Ovary (tissue), 9 donors: ENCODE data around the gene PLXNA2. TPM values are rescaled to one million over a fixed set of nuclear protein-coding genes. Genes with fewer than 3 reads are reported as not detected.
A peak's percentile ranks its signal among the peaks of the same experiment; 100 is the strongest.

Experiments used
- DNase-seq, 5 donors: peaks; one replicate each; pipeline ENCODE4 v3.0.0-alpha.2; 2019 to 2020
- H3K27ac ChIP-seq, 2 donors: fragments of 200-600 bp; one replicate each; pipeline versions ENCODE4 v1.5.1 to v1.8.0; 2019 to 2022
- H3K27me3 ChIP-seq: fragments of 200-600 bp; one replicate; pipeline ENCODE4 v1.8.0; 2022
- H3K36me3 ChIP-seq: fragments of 200-600 bp; sonication (generic); one replicate; pipeline ENCODE4 v1.5.1; 2019
- H3K4me1 ChIP-seq: one replicate; pipeline ENCODE4 v1.8.1; 2013; ENCODE audit warnings: mild to moderate bottlenecking, moderate library complexity; ENCODE audit not compliant: insufficient read depth
- H3K4me3 ChIP-seq: fragments of 200-600 bp; sonication (generic); one replicate; pipeline ENCODE4 v1.5.1; 2017
- H3K9me3 ChIP-seq, 2 donors: fragments of 200-600 bp in 1 of 2; sonication (generic) in 1 of 2; one replicate each; pipeline versions ENCODE4 v1.5.1 to v1.8.1; 2013 to 2019; ENCODE audit warnings: mild to moderate bottlenecking in 1 of 2, moderate library complexity in 1 of 2
- EP300 ChIP-seq: sonication (generic); formaldehyde crosslinking; IDR thresholded peaks from one replicate; pipeline ENCODE4 v1.6.1; 2017; ENCODE audit warnings: antibody characterized with exemption
- POLR2A ChIP-seq: fragments of 450-650 bp; IDR thresholded peaks from one replicate; pipeline ENCODE4 v1.6.1; 2017; ENCODE audit warnings: antibody characterized with exemption, mild to moderate bottlenecking, moderate library complexity
- WGBS, 3 donors: extraction: QIAGEN DNeasy Blood & Tissue Kit in 1 of 3; methylation state at CpG; one replicate each; pipeline versions ENCODE4 v1.1.5 to v1.1.7; 2013 to 2017; 5-methylcytosine and 5-hydroxymethylcytosine counted together
- intact Hi-C, 4 donors: fragments of 100-400 bp; cut with DNase I; formaldehyde crosslinking; loops; one replicate each; pipeline versions ENCODE4 v1.11.0 to v1.15.1; 2022 to 2023
- polyA plus RNA-seq, 2 donors: library from polyadenylated mRNA; stranded (reverse); fragments of 200-250 nt in 1 of 2; fragments of 350-450 nt in 1 of 2; fragmentation: Illumina TruSeq in 1 of 2; extraction: RNeasy Lipid Tissue Mini Kit (QIAGEN cat#74804) in 1 of 2; gene quantifications; one replicate each; pipeline ENCODE4 v1.2.3, GENCODE V29; 2013 to 2014
- total RNA-seq, 7 donors: library from RNA; depleted of rRNA in 2 of 7; stranded (reverse); fragments of >200 nt in 2 of 7; fragmentation: NEBNext Ultra II Directional in 3 of 7; extraction: Animal tissue kit (Norgen Biotek cat#: 25700) in 3 of 7; gene quantifications; one replicate each; pipeline versions ENCODE4 v1.1.0 to v1.2.4, GENCODE V29; 2016 to 2023
- TF ChIP-seq, protein P1 (sequence below), 3 donors: fragments of 450-650 bp in 2 of 3; fragments of 200-600 bp in 1 of 3; IDR thresholded peaks; one replicate each; pipeline versions ENCODE4 v1.5.1 to v1.8.0; 2016 to 2022; ENCODE audit warnings: antibody characterized with exemption in 3 of 3, mild to moderate bottlenecking in 1 of 3
- donor health status: DM: no; HTN: no; CAD: no; lungs with moderate emphysema.
- donor health status: DM: no; HTN: no; CAD: no.
- donor health status: Bipolar disorder and iron deficiency.
- donor health status: DM: yes; HTN: yes; CAD: no.
- donor health status: DM: no; HTN: no; CAD: no.
- donor health status: DM: yes; HTN: yes; CAD: no.

PLXNA2 gene
- total and polyA plus RNA-seq, 9 donors: 10.7 to 71.5 (median 44.0) TPM

DNA sequence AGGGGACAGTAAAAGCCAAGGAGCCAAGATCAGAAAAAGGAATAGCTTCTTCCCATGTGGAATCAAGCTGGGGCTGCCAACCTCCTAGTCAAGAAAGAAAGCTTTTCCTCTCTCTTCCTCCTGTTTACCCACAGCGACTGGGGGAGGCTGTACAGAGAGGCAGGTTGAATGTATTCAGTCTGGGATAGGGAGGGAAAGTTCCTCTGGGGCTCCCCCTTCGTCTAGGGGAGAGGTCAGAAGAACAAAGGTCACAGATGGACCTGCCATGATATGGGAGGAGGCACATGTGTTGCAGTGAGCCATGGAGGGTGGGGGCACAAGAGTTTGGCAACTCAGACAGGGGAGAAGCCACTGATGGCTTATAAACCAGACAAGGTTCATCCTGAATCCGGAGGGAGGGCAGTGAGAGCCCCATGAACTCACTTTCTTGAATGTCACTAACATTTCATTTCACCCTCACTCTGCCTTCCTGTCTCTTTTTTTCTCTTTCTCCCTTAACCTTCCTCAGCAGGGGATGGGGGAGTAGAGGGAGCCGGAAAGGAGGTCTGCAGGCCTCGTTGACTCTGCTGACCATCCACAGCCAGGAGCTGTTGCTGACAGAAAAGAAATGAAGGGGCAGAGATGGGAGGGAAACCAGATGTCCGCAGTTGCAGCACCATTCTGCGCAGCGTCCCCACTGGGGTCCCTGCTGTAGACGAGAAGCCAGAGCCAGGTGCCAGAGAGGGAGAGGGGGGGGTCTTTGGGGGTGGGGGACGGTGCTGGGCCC, 61.1 kb downstream of the PLXNA2 start:
- intact Hi-C loops: loop anchor here in 3 of 4 donors (5.0 kb wide), 2 partner anchors 34 to 44 kb away; no protein-coding TSS in a partner anchor
- H3K4me1 ChIP-seq: peaks cover 38% of the 10 kb centered on the region
- H3K27ac ChIP-seq: peak overlapping the region in 1 of 2 donors; percentile 52

DNA sequence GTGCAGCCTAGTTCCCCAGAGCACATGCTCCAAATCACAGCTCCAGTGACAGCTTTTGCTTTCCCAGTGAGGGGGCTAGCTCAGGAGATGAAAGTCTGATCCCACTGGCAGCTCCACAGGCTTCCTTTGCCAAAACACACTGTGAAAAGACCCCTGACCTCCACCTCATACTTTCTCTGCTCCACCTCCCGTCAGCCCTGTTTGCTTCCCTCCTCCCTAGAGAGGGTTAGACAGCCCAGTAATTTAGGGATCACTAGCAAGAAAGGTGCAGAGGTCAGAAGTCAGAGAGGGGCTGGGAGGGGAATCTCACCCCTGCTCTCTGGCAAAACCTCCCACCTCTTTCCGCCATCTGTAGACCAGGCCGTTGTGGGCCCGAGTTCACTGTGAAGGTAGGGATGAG, 62.8 kb downstream of the PLXNA2 start:
- H3K4me1 ChIP-seq: peaks cover 38% of the 10 kb centered on the region
- 9 to 27% (median 23%) methylated on average over 4 of the region's 4 CpGs for WGBS, 3 donors
- intact Hi-C loops: loop anchor here in 3 of 4 donors (5.0 kb wide), 2 partner anchors 36 to 46 kb away; no protein-coding TSS in a partner anchor
- no peaks in the 10 kb centered on the region for H3K27me3 ChIP-seq
- no peaks in the 10 kb centered on the region for H3K36me3 ChIP-seq
- H3K9me3 ChIP-seq: no peaks in the 10 kb centered on the region
- no peak overlapping the region for H3K4me3 ChIP-seq
- no peak for TF ChIP-seq EP300
- TF ChIP-seq, protein P1, sequence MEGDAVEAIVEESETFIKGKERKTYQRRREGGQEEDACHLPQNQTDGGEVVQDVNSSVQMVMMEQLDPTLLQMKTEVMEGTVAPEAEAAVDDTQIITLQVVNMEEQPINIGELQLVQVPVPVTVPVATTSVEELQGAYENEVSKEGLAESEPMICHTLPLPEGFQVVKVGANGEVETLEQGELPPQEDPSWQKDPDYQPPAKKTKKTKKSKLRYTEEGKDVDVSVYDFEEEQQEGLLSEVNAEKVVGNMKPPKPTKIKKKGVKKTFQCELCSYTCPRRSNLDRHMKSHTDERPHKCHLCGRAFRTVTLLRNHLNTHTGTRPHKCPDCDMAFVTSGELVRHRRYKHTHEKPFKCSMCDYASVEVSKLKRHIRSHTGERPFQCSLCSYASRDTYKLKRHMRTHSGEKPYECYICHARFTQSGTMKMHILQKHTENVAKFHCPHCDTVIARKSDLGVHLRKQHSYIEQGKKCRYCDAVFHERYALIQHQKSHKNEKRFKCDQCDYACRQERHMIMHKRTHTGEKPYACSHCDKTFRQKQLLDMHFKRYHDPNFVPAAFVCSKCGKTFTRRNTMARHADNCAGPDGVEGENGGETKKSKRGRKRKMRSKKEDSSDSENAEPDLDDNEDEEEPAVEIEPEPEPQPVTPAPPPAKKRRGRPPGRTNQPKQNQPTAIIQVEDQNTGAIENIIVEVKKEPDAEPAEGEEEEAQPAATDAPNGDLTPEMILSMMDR (IDR thresholded peaks at IDR 0.05): no peak
- TF ChIP-seq POLR2A: no peak
- peak overlapping the region in 1 of 2 donors; percentile 28 for H3K27ac ChIP-seq
- peak in 1 of 5 donors; percentile 52 for DNase-seq

More for the DNA sequence above, 61.1 kb downstream of the PLXNA2 start:
- DNase-seq: no peak
- Histone ChIP-seq H3K4me3 (no peak overlapping the region), H3K27me3 (no peaks in the 10 kb centered on the region), H3K9me3 (no peaks in the 10 kb centered on the region), H3K36me3 (no peaks in the 10 kb centered on the region)
- 68 to 80% (median 77%) methylated on average over 10 of the region's 10 CpGs for WGBS, 3 donors
- TF ChIP-seq EP300 (no peak), POLR2A (no peak)
- TF ChIP-seq, protein P1 (IDR thresholded peaks at IDR 0.05): no peak

DNA sequence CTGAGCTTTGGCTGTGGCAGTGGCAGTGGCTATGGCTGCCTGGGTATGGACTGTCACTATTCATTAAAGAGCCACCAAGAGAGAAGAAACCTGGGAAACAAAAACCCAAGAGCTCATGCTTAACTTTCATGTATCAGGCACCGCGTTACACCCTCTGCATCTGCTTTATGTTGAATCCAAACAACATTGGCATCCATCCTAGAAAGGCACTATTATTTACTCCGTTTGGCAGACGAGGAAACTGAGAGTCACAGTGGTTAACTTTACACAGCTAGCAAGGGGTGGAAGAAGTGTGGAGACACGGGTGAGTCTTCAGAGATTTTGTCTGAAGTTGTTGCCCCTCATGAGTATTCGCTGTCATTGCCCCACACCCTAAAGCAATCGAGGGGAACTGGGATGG, 63.8 kb downstream of the PLXNA2 start:
- DNase-seq: no peak
- H3K9me3 ChIP-seq: no peaks in the 10 kb centered on the region
- H3K4me3 ChIP-seq: no peak overlapping the region
- peaks cover 38% of the 10 kb centered on the region for H3K4me1 ChIP-seq
- TF ChIP-seq POLR2A: no peak
- peak overlapping the region; percentile 1 to 28 for H3K27ac ChIP-seq
- WGBS, 3 donors: 65 to 76% (median 71%) methylated on average over 7 of the region's 7 CpGs
- intact Hi-C loops: loop anchor here in 3 of 4 donors (5.0 kb wide), 2 partner anchors 37 to 47 kb away; no protein-coding TSS in a partner anchor
- no peaks in the 10 kb centered on the region for H3K36me3 ChIP-seq
- no peaks in the 10 kb centered on the region for H3K27me3 ChIP-seq

DNA sequence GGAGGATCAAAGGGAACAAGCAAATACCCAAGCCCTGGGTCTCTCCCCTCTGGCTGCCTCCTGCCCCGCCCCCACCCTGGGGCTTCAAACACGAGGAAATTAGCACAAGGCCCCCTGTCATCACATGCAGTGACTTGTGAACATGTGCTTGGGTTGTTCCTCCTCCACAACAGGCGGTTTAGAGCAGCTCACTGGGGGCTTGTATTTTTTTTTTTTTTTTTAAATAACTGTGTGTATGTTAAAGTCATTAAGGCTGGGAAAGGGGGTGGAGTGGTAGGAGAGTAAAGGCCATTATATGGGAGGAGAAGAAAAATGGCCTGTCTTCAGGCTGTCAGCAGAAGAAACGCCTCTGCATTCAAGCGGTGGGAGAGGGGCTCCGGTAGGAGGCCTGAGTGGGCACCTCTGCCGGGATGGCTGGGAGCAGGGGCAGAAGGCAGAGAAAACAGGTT, 64.2 kb downstream of the PLXNA2 start:
- Histone ChIP-seq H3K9me3 (no peaks in the 10 kb centered on the region), H3K27me3 (no peaks in the 10 kb centered on the region), H3K27ac (peak overlapping the region in 1 of 2 donors; percentile 1), H3K4me3 (no peak overlapping the region), H3K4me1 (peaks cover 38% of the 10 kb centered on the region), H3K36me3 (no peaks in the 10 kb centered on the region)
- WGBS, 3 donors: 76 to 84% (median 80%) methylated on average over 7 of the region's 7 CpGs
- intact Hi-C loops: loop anchor here in 3 of 4 donors (2.0 to 5.0 kb wide), 3 partner anchors 13 to 47 kb away; no protein-coding TSS in a partner anchor
- TF ChIP-seq EP300 (no peak), POLR2A (no peak)
- TF ChIP-seq, protein P1 (IDR thresholded peaks at IDR 0.05): no peak
- DNase-seq: no peak
